Right cardiac atrium (tissue), 5 donors: ENCODE measurements around the gene XPO5. TPM values are rescaled to one million over a fixed set of nuclear protein-coding genes. Genes with fewer than 3 reads are reported as not detected.

Source experiments
- ATAC-seq, 2 donors: fragments of 200-7000 bp; cut with Tn5 transposase; one replicate each; pipeline versions ENCODE4 v1.8.0 to v1.9.1; 2020; ENCODE audit warnings: moderate library complexity in 2 of 2, mild to moderate bottlenecking in 1 of 2
- DNase-seq, 3 donors: peaks; one replicate each; pipeline ENCODE4 v3.0.0-alpha.2; 2020
- H3K27ac ChIP-seq: one replicate; pipeline ENCODE4 v1.5.1; 2013; ENCODE audit warnings: mild to moderate bottlenecking, low read length, control low read depth, moderate library complexity
- H3K27me3 ChIP-seq: one replicate; pipeline ENCODE4 v1.6.1; 2013; ENCODE audit not compliant: control insufficient read depth, insufficient read depth
- H3K4me1 ChIP-seq: one replicate; pipeline ENCODE4 v1.6.1; 2013; ENCODE audit warnings: low read length; ENCODE audit not compliant: control insufficient read depth, insufficient read depth
- H3K4me3 ChIP-seq: one replicate; pipeline ENCODE4 v1.5.1; 2013; ENCODE audit warnings: low read length, control low read depth
- H3K9me3 ChIP-seq: one replicate; pipeline ENCODE4 v1.6.1; 2013; ENCODE audit warnings: low read length; ENCODE audit not compliant: control insufficient read depth
- WGBS: extraction: QIAGEN DNeasy Blood & Tissue Kit; methylation state at CpG from one replicate; pipeline ENCODE4 v1.1.7; 2013; 5-methylcytosine and 5-hydroxymethylcytosine counted together
- intact Hi-C, 4 donors: fragments of 100-400 bp; cut with DNase I; formaldehyde crosslinking; loops; one replicate each; pipeline versions ENCODE4 v1.11.0 to v1.14.0; 2022 to 2023
- polyA plus RNA-seq: library from polyadenylated mRNA; stranded (reverse); fragments of 200-250 nt; gene quantifications from one replicate; pipeline ENCODE4 v1.2.3, GENCODE V29; 2013
- total RNA-seq, 4 donors: library from RNA; stranded (reverse); fragmentation: NEBNext Ultra II Directional; extraction: Animal tissue kit (Norgen Biotek cat#: 25700); gene quantifications; one replicate each; pipeline ENCODE4 v1.2.1, GENCODE V29; 2021
- donor health status: healthy with polysubstance abuse.
- donor health status: DM: no; HTN: yes; CAD: no.
- donor health status: DM: no; HTN: no; CAD: no.
- donor health status: DM: no; HTN: yes; CAD: no; lungs with severe emphysema.
- donor health status: DM: yes; HTN: yes; CAD: no.

The XPO5 gene
- total and polyA plus RNA-seq, 5 donors = 4.9 to 18.5 (median 12.5) TPM

DNA sequence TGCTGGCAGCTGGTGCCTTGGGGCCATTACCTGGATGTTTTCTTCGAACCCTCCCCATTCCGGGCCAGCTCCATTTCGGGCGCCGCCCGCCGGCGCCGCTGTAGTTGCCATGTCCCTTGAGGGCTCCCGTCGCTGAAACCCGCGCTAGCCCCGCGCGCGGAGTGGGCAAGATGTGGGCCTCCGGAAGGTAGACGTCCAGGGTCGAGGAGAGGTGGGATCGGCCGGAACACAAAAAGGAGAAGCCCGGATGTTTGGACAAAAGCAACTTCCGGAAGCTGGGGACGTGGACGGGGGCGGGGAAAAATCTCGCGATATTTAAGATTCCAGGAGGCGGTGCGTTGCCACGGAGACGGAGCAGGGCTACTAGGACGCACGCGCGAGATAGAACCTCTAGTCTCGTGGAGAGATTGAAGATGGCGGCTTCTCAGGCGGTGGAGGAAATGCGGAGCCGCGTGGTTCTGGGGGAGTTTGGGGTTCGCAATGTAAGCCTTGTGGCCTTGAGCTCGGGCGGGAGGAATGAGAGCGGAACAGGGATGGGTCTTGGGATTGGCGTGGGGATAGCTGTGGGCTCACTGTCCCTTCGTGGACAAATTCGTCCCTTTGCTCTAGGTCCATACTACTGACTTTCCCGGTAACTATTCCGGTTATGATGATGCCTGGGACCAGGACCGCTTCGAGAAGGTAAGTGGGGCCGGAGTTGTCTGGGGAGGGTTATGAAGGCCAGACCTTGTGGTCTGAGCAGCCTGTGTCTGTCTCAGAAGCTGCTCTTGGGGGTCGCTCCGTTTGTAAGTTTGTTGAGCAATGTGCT lies 58.9 kb downstream of the XPO5 start, which contains the start of the genes POLR1C and YIPF3:
POLR1C (plus strand) TSS at position 393 of the 808 bp plus-strand sequence; CDS start at position 414, 21 bp downstream.
YIPF3 (minus strand) TSS at position 230 of the 808 bp plus-strand sequence; CDS start at position 111, 119 bp downstream.
- H3K4me1 ChIP-seq = peaks cover 14% of the 10 kb centered on the region

GRCh38 chr6:43516367-43516696 lies 59.5 kb downstream of the XPO5 start:
- ATAC-seq = peak in 1 of 2 donors; percentile 4
- intact Hi-C loops = no loop called here
- DNase-seq = no peak
- H3K27me3 ChIP-seq = no peaks in the 10 kb centered on the region
- peak overlapping the region; percentile 84 for H3K4me3 ChIP-seq
- H3K4me1 ChIP-seq = peaks cover 16% of the 10 kb centered on the region
- peak overlapping the region; percentile 89 for H3K27ac ChIP-seq
- WGBS = under 1% methylated on average over 10 of the region's 10 CpGs
- no peaks in the 10 kb centered on the region for H3K9me3 ChIP-seq

More for the DNA sequence above, 58.9 kb downstream of the XPO5 start, which contains the start of the genes POLR1C and YIPF3:
- DNase-seq = peak; percentile 97 to 99 (median 98)
- no peaks in the 10 kb centered on the region for H3K9me3 ChIP-seq
- ATAC-seq = peak; percentile 94 to 96
- no peaks in the 10 kb centered on the region for H3K27me3 ChIP-seq
- under 1% methylated on average over 57 of the region's 57 CpGs for WGBS
- H3K4me3 ChIP-seq = peak within 1 kb of the TSS; percentile 84
- intact Hi-C loops = no loop called here
- H3K27ac ChIP-seq = peak within 1 kb of the TSS; percentile 89

DNA sequence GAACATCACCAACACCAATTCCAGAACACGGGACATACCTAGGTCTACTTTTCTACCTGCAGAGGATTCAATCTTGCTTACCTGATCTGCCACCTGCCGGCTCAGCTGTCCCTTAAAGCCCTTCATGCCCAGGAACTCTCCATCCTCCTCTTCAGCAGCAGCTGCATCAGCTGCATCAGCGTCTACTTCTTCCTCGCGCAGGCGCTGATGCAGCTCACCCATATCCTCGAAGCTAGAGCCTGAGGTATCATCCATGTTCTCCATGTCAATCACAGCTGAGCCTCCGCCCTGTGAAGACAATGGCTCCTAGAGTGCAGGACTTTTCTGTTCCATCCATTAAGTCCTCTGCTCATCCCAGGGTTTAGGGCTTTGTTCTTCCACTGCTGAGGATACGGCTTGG lies 60.0 kb downstream of the XPO5 start:
- DNase-seq (no peak), ATAC-seq (no peak)
- WGBS = 63% methylated on average over 9 of the region's 9 CpGs
- Histone ChIP-seq H3K4me3 (peak overlapping the region; percentile 84), H3K9me3 (no peaks in the 10 kb centered on the region), H3K27me3 (no peaks in the 10 kb centered on the region), H3K27ac (no peak overlapping the region), H3K4me1 (peaks cover 17% of the 10 kb centered on the region)
- intact Hi-C loops = no loop called here

DNA sequence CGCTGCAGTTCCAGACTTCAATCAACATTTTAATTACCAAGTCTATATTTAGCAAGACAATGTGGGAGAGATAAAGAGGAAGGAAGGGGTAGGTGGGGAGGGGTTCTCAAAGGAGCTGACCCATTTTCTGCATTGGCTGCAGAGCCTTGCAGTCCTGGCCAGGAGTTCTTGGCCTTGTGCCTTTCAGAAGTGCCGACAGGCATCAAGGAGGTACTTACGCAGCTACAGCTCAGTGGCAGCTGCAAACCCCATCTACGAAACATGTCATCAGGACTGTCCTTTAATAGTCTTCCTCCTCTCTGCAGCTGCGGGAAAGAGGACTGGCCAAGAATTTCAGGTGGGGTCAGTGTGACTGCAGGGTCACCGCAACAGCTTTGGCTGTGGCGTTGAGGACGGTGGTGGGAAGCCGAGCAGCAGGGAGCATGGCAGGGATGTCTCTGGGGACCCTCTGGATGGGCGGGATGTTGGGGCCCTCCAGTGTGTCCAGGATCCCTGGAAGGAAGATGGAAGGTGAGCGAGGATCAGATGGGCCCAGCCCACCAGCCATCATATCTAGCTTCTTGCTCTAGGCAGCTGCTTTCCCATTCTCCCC lies 63.9 kb downstream of the XPO5 start:
- Histone ChIP-seq H3K4me3 (no peak overlapping the region), H3K27ac (peak overlapping the region; percentile 33), H3K27me3 (no peaks in the 10 kb centered on the region), H3K4me1 (peaks cover 24% of the 10 kb centered on the region), H3K9me3 (no peaks in the 10 kb centered on the region)
- DNase-seq (peak in 2 of 3 donors; percentile 79 to 81), ATAC-seq (peak in 1 of 2 donors; percentile 0)
- 28% methylated on average over 11 of the region's 11 CpGs for WGBS
- intact Hi-C loops = no loop called here

GRCh38 chr6:43510827-43511163 lies 65.0 kb downstream of the XPO5 start:
- H3K27ac ChIP-seq = peak overlapping the region; percentile 8
- DNase-seq (peak in 2 of 3 donors; percentile 44 to 64), ATAC-seq (peak; percentile 1 to 11)
- WGBS = 74% methylated on average over 10 of the region's 10 CpGs
- H3K4me1 ChIP-seq = peaks cover 23% of the 10 kb centered on the region
- H3K27me3 ChIP-seq = no peaks in the 10 kb centered on the region
- intact Hi-C loops = no loop called here
- H3K4me3 ChIP-seq = no peak overlapping the region
- H3K9me3 ChIP-seq = no peaks in the 10 kb centered on the region

GRCh38 chr6:43509984-43510826 lies 65.6 kb downstream of the XPO5 start, which contains the start of gene LRRC73:
Gene LRRC73 (minus strand): TSS chr6:43510346. CDS start chr6:43509785, 561 bp downstream.
- Histone ChIP-seq H3K27me3 (no peaks in the 10 kb centered on the region), H3K9me3 (no peaks in the 10 kb centered on the region), H3K4me1 (peaks cover 18% of the 10 kb centered on the region), H3K27ac (peak within 1 kb of the TSS; percentile 8), H3K4me3 (peak within 1 kb of the TSS; percentile 66)
- intact Hi-C loops = loop anchor here (5.0 to 10.0 kb wide), 6 partner anchors 53 to 245 kb away; partner anchors contain the start of gene DLK2 (in 1 of the 4)
- WGBS = 5% methylated on average over 96 of the region's 96 CpGs
- peak; percentile 94 to 98 (median 98) for DNase-seq
- ATAC-seq = peak; percentile 88 to 89

GRCh38 chr6:43509142-43509983 lies 66.5 kb downstream of the XPO5 start:
- 9% methylated on average over 69 of the region's 69 CpGs for WGBS
- Histone ChIP-seq H3K4me1 (peaks cover 18% of the 10 kb centered on the region), H3K27ac (no peak overlapping the region)

DNA sequence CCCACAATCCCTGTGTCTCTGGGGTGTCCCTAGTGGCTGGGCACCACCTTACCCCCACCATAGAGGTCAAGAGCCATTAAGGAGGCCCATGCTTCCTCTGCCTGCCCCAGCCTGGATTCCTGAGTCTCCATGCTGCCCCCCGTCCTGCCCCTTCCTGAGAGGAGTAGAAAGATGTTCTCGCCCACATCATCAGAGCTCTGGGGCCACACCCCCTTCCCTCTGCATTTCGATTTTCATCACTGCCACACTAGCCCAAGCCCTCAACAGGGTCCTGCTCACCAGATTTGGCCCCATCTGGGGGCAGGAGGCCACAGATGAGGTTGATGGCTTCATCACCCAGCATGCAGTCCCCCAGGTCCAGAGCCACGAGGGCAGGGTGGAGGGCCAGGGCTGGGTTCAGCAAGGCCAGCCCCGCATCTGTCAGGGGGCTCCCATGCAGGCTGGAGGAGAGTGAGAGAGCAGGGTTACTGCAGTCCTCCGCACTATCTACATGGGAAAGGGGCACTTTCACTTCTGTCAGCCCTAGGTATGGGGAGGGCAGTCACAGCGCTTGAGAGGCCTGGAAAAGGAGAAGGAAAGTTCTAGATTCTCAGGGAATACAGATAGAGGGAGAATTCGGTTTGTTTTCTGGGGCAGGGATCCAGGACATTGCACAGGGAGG lies 67.2 kb downstream of the XPO5 start:
- DNase-seq (no peak), ATAC-seq (no peak)
- WGBS = 65% methylated on average over 8 of the region's 8 CpGs
- intact Hi-C loops = loop anchor here (5.0 to 10.0 kb wide), 6 partner anchors 51 to 244 kb away; partner anchors contain the start of gene DLK2 (in 1 of the 4)
- Histone ChIP-seq H3K4me3 (no peak overlapping the region), H3K27ac (no peak overlapping the region), H3K4me1 (peaks cover 18% of the 10 kb centered on the region), H3K9me3 (no peaks in the 10 kb centered on the region), H3K27me3 (no peaks in the 10 kb centered on the region)

More at GRCh38 chr6:43509142-43509983, 66.5 kb downstream of the XPO5 start:
- peak in 1 of 2 donors; percentile 0 for ATAC-seq
- intact Hi-C loops = loop anchor here (5.0 to 10.0 kb wide), 6 partner anchors 52 to 245 kb away; partner anchors contain the start of gene DLK2 (in 1 of the 4)
- H3K4me3 ChIP-seq = peak overlapping the region; percentile 66
- DNase-seq = peak; percentile 39 to 72 (median 66)
- H3K27me3 ChIP-seq = no peaks in the 10 kb centered on the region
- H3K9me3 ChIP-seq = no peaks in the 10 kb centered on the region

DNA sequence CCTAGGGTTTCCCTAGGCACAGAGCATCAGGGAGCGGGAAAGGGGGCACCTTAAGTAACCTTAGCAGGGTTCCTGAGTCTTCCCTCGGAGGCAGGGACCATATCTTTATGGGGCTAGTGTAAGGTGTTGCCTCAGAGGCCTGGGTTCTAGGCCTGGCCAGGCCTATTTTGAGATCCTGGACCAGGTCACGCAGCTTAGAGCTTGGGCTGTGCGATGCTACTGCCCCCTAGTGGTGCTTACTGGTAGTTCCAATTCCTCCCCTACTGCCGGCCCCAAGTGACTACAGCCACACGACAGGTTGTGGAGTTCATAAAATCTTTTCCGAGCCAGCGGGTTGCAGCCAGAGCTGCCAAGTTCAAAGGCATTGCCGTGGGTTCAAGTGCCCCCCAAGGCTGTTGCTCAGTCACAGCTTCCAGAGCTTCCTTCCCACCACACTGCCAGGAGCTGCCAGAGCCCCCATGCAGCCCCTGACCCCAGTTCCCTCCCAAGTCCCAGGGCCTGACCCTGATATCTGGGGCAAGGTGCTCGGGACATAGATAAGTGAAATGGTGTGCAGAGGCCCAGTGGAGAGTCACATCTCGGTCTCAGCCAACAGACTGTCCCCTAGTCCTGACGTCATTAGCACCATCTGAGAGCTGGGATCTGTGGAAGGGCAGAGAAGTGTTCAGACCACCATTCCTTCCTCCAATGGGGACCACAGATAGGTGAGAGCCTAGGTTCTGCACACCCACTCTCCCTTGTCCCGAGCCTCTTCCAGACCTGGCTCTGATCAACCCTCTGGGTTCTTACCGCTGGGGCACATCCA lies 69.0 kb downstream of the XPO5 start:
- Histone ChIP-seq H3K27ac (no peak overlapping the region), H3K27me3 (no peaks in the 10 kb centered on the region), H3K9me3 (no peaks in the 10 kb centered on the region), H3K4me3 (no peak overlapping the region), H3K4me1 (peaks cover 11% of the 10 kb centered on the region)
- DNase-seq (peak; percentile 65 to 88 (median 86)), ATAC-seq (peak; percentile 37 to 46)
- intact Hi-C loops = loop anchor here (2.0 to 10.0 kb wide), 7 partner anchors 50 to 242 kb away; partner anchors contain the start of gene DLK2 (in 3 of the 4)
- 21% methylated on average over 14 of the region's 14 CpGs for WGBS
